Activated CD8-positive, alpha-beta T cell treated with anti-CD3 and anti-CD28 coated beads, Interleukin-2, amount 10 ng/mL, durations not matched to agents 7 days and 5 days (primary cell): ENCODE results near the gene BAAT. TPM values are rescaled to one million over a fixed set of nuclear protein-coding genes. Genes with fewer than 3 reads are reported as not detected.
"Not testable (repeated sequence)": the region's sequence is repeated elsewhere in the genome, so short reads cannot be mapped to it uniquely, and the experiment has no call there.

ENCODE experiments used
- ATAC-seq: fragments of 150-1000 bp; cut with Tn5 transposase; one replicate; pipeline ENCODE4 v1.10.0; 2021; ENCODE audit warnings: moderate library complexity
- CTCF ChIA-PET: fragments of 350-600 bp; sonication (Branson Sonifier 250); formaldehyde crosslinking; loops from one replicate; lab custom pipeline; 2021; ENCODE audit warnings: antibody characterized with exemption; lab: Charles Lee
- POLR2A ChIA-PET: fragments of 350-600 bp; sonication (Branson Sonifier 250); formaldehyde crosslinking; loops from one replicate; lab custom pipeline; 2021; ENCODE audit warnings: antibody characterized with exemption; lab: Charles Lee
- DNase-seq: peaks from one replicate; pipeline ENCODE4 v3.0.0-alpha.2; 2020
- H3K27ac Mint-ChIP-seq: one replicate; pipeline ENCODE4 v1.8.0; 2021; ENCODE audit warnings: mild to moderate bottlenecking, mixed read lengths
- H3K27me3 Mint-ChIP-seq: one replicate; pipeline ENCODE4 v1.8.0; 2021; ENCODE audit warnings: low read depth, mixed read lengths
- H3K36me3 Mint-ChIP-seq: one replicate; pipeline ENCODE4 v1.8.0; 2021; ENCODE audit warnings: low read depth, mixed read lengths
- H3K4me1 Mint-ChIP-seq: one replicate; pipeline ENCODE4 v1.8.0; 2021; ENCODE audit warnings: low read depth, mixed read lengths
- H3K4me3 Mint-ChIP-seq: one replicate; pipeline ENCODE4 v1.8.0; 2021; ENCODE audit warnings: mild to moderate bottlenecking, mixed read lengths
- H3K9me3 Mint-ChIP-seq: one replicate; pipeline ENCODE4 v1.8.0; 2022; ENCODE audit warnings: mixed read lengths; ENCODE audit not compliant: insufficient read depth
- total RNA-seq, 2 experiments: library from RNA; stranded (reverse); gene quantifications; one replicate each; pipeline ENCODE4 v1.2.3, GENCODE V29; 2021

BAAT gene
- total RNA-seq, 2 experiments from 2014 or later, result not detected

DNA sequence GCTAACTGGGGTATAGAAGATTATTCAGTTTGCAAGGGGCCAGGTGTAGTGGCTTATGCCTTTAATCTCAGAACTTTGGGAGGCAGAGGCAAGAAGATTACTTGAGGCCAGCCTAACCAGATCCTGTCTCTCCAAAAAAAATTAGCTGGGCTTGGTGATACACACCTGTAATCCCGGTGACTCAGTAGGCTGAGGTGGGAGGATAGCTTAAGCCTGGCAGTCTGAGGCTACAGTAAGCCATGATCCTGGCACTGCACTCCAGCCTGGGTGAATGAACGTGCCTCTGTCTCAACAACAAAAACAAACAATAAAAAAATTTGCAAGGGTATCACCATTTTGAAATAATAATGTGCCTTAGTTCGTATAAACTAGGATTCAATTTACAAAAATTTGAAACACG, 51.3 kb downstream of the BAAT start:
- DNase-seq, result no peak
- ChIA-PET CTCF (no interaction called here), POLR2A (no interaction called here)
- no peaks in the 10 kb centered on the region for H3K36me3 Mint-ChIP-seq
- no peaks in the 10 kb centered on the region for H3K9me3 Mint-ChIP-seq
- H3K4me1 Mint-ChIP-seq, result no peaks in the 10 kb centered on the region
- no peak overlapping the region for H3K27ac Mint-ChIP-seq
- H3K27me3 Mint-ChIP-seq, result no peaks in the 10 kb centered on the region
- H3K4me3 Mint-ChIP-seq, result no peak overlapping the region
- ATAC-seq, result no peak

DNA sequence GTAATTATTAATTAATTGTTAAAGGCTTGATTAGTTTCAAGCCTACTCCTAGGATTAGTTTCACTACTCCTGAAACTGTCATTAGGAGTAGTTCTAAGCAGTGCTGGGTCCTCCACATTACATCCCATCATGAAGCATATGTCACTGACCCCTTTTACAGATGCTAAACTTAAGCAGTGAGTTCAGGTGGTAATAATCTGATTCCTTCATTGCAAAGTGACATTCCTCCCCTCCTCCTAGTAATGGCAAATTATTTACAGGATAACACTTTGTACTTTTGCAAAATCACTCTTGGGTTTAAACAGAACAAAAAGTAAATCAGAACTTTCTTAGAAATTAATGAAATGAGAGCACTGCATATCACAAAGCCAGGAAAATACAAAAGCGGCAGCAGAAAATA, 52.4 kb downstream of the BAAT start:
- Mint-ChIP-seq H3K4me3 (no peak overlapping the region), H3K4me1 (no peaks in the 10 kb centered on the region), H3K27me3 (peaks cover 2% of the 10 kb centered on the region), H3K36me3 (no peaks in the 10 kb centered on the region), H3K27ac (no peak overlapping the region), H3K9me3 (no peaks in the 10 kb centered on the region)
- CTCF ChIA-PET, result no interaction called here
- no peak for DNase-seq
- POLR2A ChIA-PET, result no interaction called here
- no peak for ATAC-seq

DNA sequence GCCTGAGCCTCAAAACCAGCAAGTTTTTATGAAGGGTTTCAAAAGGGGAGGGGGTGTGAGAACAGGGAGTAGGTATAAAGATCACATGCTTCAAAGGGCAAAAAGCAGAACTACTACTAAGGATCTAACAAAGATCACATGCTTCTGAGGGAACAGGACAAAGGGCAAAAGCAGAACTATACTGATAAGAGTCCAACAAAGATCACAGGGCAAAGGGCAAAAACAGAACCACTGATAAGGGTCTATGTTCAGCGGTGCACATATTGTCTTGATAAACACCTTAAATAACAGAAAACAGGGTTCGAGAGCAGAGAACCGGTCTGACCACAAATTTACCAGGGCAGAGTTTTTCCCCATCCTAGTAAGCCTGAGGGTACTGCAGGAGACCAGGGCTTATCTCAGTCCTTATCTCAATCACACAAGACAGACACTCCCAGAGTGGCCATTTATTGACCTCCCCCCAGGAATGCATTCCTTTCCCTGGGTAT, 57.3 kb downstream of the BAAT start:
- H3K4me3 Mint-ChIP-seq, H3K4me1 Mint-ChIP-seq, ATAC-seq, H3K27ac Mint-ChIP-seq, H3K36me3 Mint-ChIP-seq, CTCF ChIA-PET, POLR2A ChIA-PET, DNase-seq, H3K9me3 Mint-ChIP-seq, H3K27me3 Mint-ChIP-seq: not testable (repeated sequence)

DNA sequence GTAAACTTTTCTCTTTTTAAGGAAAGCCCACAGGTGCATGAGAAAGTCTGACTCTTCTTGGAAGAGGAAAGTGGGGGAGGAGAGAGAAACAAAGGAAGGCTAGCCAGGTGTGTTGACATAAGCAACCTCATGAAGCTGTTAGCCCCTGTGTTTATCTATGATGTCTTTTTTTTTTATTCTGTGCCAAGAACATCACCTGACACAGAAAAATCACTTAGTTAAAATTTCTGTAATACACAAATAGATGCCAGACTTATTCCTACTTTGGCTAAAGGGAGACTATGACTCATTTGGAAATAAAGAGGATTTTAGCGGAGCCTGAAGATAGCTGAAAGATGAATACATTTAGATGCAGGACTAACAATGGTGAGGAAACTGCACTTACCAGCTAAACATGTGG, 58.3 kb downstream of the BAAT start:
- H3K27me3 Mint-ChIP-seq, result peaks cover 2% of the 10 kb centered on the region
- no peaks in the 10 kb centered on the region for H3K36me3 Mint-ChIP-seq
- ATAC-seq (no peak), DNase-seq (no peak)
- no peak overlapping the region for H3K27ac Mint-ChIP-seq
- ChIA-PET POLR2A (no interaction called here), CTCF (no interaction called here)
- H3K9me3 Mint-ChIP-seq, result no peaks in the 10 kb centered on the region
- no peaks in the 10 kb centered on the region for H3K4me1 Mint-ChIP-seq
- H3K4me3 Mint-ChIP-seq, result no peak overlapping the region

DNA sequence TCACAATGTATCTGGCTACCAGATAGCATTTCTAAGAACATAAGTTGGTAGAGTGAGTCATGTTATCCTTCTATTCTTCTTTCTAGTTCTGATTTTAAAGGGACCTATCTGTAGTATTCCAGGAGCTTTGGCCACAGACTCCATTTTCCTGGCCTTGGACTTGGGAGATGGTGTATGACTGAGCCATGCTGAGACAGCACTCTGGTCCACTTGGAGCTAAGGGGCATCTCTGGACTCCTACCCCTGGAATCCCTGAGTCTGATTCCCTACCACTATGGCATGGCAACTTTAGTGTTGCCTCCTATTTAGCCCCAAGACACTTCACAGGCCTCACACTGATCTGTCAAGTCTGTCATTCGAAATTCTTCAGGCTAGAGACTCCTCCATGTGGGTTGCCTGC, 58.8 kb downstream of the BAAT start:
- H3K9me3 Mint-ChIP-seq, result no peaks in the 10 kb centered on the region
- peaks cover 2% of the 10 kb centered on the region for H3K27me3 Mint-ChIP-seq
- no peak overlapping the region for H3K27ac Mint-ChIP-seq
- POLR2A ChIA-PET, result no interaction called here
- CTCF ChIA-PET, result interaction anchor here (1.4 kb wide), 1 partner anchor 14 kb away, joined by 7 read pairs; no protein-coding TSS in a partner anchor
- no peak overlapping the region for H3K4me3 Mint-ChIP-seq
- H3K36me3 Mint-ChIP-seq, result no peaks in the 10 kb centered on the region
- DNase-seq, result no peak
- no peaks in the 10 kb centered on the region for H3K4me1 Mint-ChIP-seq
- no peak for ATAC-seq

DNA sequence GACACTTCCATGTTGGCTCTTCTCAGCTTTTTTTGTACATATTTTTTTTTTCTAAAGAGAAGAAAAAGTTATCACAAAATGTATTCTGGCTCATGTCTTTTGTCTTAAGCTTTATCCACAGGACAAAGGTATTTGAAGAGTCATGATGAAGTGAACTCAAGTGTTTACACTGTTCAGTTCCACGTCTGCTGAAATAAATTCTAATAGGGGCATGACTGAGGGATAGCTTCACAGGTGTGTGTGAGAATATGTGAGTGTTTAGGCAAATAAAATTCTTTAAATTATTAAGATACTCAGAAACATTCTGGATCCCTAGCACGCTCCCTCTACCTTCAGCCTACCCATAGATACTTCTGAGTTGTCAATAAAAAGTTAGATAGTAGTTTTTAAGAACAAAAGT, 59.8 kb downstream of the BAAT start:
- Mint-ChIP-seq H3K9me3 (no peaks in the 10 kb centered on the region), H3K27me3 (peaks cover 2% of the 10 kb centered on the region), H3K4me1 (no peaks in the 10 kb centered on the region), H3K4me3 (no peak overlapping the region), H3K27ac (no peak overlapping the region), H3K36me3 (no peaks in the 10 kb centered on the region)
- no peak for DNase-seq
- ChIA-PET CTCF (interaction anchor here (1.4 kb wide), 1 partner anchor 13 kb away, joined by 7 read pairs; no protein-coding TSS in a partner anchor), POLR2A (no interaction called here)
- no peak for ATAC-seq

DNA sequence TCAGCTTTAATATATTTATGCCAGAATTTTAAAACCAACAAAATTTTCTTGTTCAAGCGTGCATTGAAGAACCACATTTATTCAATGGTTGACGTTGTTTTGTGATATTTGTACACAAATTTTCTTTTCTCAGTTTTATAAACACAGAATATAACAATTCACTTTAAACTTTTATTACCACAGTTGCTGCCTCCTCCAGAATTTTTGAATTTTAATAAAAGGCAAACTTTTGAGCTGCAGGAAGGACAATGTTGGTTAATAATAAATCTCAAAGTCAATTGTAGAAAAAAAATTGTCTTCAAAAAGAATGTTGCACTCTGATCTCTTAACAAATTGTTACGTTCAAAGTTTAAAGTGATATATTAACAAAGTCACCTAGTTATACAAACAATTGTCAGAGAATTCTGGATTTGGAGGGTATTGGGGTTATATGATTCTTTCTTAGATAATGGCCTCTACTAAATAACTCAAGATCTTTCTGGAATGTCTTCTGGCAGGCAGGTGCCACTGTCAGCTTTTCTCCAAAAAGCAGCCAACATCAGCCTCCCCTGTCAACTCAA, 60.5 kb downstream of the BAAT start:
- H3K27me3 Mint-ChIP-seq, result peaks cover 2% of the 10 kb centered on the region
- H3K4me1 Mint-ChIP-seq, result no peaks in the 10 kb centered on the region
- no peak overlapping the region for H3K4me3 Mint-ChIP-seq
- ATAC-seq (no peak), DNase-seq (no peak)
- POLR2A ChIA-PET, result no interaction called here
- CTCF ChIA-PET, result interaction anchor here (1.0 kb wide), 1 partner anchor 13 kb away, joined by 5 read pairs; no protein-coding TSS in a partner anchor
- no peak overlapping the region for H3K27ac Mint-ChIP-seq
- H3K9me3 Mint-ChIP-seq, result no peaks in the 10 kb centered on the region
- H3K36me3 Mint-ChIP-seq, result no peaks in the 10 kb centered on the region

DNA sequence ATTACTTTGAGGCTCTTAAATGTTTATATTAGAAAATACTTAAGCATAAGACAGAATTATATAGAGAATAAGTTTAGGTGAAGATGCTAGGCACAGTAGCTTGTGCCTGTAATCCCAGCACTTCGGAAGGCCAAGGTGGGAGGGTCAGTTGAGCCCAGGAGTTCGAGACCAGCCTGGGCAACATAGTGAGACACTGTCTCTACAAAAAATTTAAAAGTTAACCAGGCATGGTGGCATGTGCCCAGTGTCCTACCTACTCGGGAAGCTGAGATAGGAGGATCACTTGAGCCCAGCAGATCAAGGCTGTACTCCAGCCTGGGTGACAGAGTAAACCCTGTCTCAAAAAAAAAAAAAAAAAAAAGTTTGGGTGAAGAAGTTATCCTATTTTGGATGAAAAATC, 61.7 kb downstream of the BAAT start:
- no peaks in the 10 kb centered on the region for H3K36me3 Mint-ChIP-seq
- no peaks in the 10 kb centered on the region for H3K9me3 Mint-ChIP-seq
- CTCF ChIA-PET, result interaction anchor here (0.8 to 1.4 kb wide), 2 partner anchors 11 to 721 kb away, joined by 3 read pairs; no protein-coding TSS in a partner anchor

DNA sequence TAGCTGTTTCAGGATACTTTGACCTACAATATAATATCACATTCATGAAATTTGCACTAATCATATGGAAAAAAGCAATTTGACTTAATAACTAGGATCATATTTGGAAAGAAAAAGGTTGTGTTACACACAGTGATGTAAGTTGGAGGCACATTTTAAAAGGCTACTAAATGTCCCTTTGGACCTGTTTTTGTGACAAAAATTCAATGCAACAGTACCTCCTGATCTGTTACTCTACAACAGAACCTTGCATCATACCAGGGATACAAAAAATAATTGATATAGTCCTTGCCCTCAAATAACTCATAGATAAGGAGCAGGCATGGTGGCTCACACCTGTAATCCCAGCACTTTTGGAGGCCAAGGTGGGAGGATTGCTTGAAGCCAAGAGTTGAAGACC, 67.1 kb downstream of the BAAT start:
- CTCF ChIA-PET, result no interaction called here
- DNase-seq (no peak), ATAC-seq (no peak)
- no peak overlapping the region for H3K27ac Mint-ChIP-seq
- H3K9me3 Mint-ChIP-seq, result no peaks in the 10 kb centered on the region
- H3K4me3 Mint-ChIP-seq, result no peak overlapping the region
- no peaks in the 10 kb centered on the region for H3K36me3 Mint-ChIP-seq
- POLR2A ChIA-PET, result no interaction called here
- peaks cover 5% of the 10 kb centered on the region for H3K27me3 Mint-ChIP-seq
- no peaks in the 10 kb centered on the region for H3K4me1 Mint-ChIP-seq

More for the DNA sequence above, 61.7 kb downstream of the BAAT start:
- DNase-seq (no peak), ATAC-seq (no peak)
- H3K27me3 Mint-ChIP-seq, result peaks cover 3% of the 10 kb centered on the region
- POLR2A ChIA-PET, result no interaction called here
- no peaks in the 10 kb centered on the region for H3K4me1 Mint-ChIP-seq
- H3K27ac Mint-ChIP-seq, result no peak overlapping the region
- no peak overlapping the region for H3K4me3 Mint-ChIP-seq

DNA sequence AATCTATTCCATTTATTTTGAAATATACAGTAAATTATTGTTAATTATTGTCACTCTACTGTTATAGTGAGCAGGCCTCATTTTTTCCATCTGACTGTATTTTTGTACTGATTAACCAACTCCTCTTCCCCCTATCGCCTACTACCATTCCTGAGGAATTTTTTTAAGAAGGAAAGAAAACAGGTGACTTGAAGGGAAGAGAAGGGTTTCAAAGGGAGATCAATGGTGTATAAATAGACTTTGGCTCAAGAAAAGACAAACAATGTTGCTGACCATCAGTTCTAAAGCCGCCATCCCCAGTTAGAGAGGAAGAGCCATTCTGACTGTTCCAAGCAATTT, 69.7 kb downstream of the BAAT start:
- no peak overlapping the region for H3K4me3 Mint-ChIP-seq
- H3K9me3 Mint-ChIP-seq, result no peaks in the 10 kb centered on the region
- POLR2A ChIA-PET, result no interaction called here
- ATAC-seq (no peak), DNase-seq (no peak)
- H3K27ac Mint-ChIP-seq, result no peak overlapping the region
- CTCF ChIA-PET, result no interaction called here
- peaks cover 5% of the 10 kb centered on the region for H3K27me3 Mint-ChIP-seq
- no peaks in the 10 kb centered on the region for H3K4me1 Mint-ChIP-seq
- H3K36me3 Mint-ChIP-seq, result no peaks in the 10 kb centered on the region

DNA sequence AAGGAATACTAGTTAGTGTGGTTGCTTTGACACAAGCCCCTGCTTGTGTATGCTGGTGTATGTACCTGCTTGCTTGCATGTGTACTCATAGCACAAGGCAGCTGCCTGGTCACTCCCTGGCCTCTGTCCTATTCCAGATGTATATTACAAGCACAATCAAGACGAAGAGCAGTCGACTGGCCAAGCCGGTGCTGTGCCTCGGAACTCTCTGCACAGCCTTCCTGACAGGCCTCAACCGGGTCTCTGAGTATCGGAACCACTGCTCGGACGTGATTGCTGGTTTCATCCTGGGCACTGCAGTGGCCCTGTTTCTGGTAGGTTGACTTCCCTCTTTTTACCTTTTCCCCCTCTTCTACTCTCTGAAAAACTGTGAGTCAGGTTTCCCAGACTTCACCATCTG, 72.1 kb downstream of the BAAT start:
- POLR2A ChIA-PET, result no interaction called here
- Mint-ChIP-seq H3K36me3 (no peaks in the 10 kb centered on the region), H3K27me3 (peaks cover 5% of the 10 kb centered on the region), H3K9me3 (no peaks in the 10 kb centered on the region), H3K4me3 (no peak overlapping the region), H3K27ac (no peak overlapping the region), H3K4me1 (no peaks in the 10 kb centered on the region)
- CTCF ChIA-PET, result interaction anchor here (1.3 to 3.2 kb wide), 4 partner anchors 193 to 716 kb away, joined by 4 to 56 read pairs (median 8); no protein-coding TSS in a partner anchor
- DNase-seq (no peak), ATAC-seq (no peak)

DNA sequence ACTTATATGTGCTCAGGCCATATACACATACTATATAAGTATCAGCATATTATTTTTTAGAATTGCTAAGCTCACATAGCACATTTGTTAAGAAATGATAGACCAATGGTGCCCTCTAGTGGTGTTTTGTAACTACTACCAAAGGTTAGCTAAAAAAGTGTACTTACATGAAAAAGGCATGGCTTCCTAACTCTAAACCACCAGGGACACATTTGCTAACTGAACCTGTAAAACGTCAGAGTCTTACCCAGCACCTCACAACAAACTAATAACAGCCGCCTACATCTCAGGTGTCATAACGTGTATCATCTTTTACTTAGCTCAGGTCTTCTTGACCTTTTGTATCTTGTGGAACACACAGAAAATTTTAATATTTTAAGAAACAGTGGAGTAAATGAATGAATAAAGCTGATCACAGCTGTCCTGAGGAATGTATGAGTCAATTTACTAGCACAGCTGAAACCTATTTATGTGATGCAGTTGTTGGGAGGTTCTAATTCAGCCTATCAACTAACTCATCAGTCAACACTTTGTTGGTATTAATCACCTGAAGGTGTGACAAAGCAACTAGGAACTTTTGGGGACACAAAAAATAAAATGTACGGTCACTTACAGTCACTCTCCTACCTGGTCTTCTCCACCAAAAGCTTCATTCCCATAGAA, 72.9 kb downstream of the BAAT start:
- Mint-ChIP-seq H3K4me3 (no peak overlapping the region), H3K4me1 (no peaks in the 10 kb centered on the region), H3K36me3 (no peaks in the 10 kb centered on the region), H3K27me3 (peaks cover 5% of the 10 kb centered on the region), H3K9me3 (no peaks in the 10 kb centered on the region), H3K27ac (no peak overlapping the region)
- POLR2A ChIA-PET, result interaction anchor here (0.6 kb wide), 1 partner anchor 86 kb away, joined by 3 read pairs; the partner anchor contains the start of gene MRPL50
- CTCF ChIA-PET, result interaction anchor here (0.6 to 3.2 kb wide), 17 partner anchors 10 to 798 kb away, joined by 3 to 56 read pairs (median 5); no protein-coding TSS in a partner anchor
- ATAC-seq (peak; percentile 47), DNase-seq (peak; percentile 33)
